ENCODE measurements around the gene LRRN2.

- TF ChIP-seq TAF1 (IDR thresholded peaks at IDR 0.05; ENCODE audit: borderline replicate concordance, insufficient read depth, low read length) (no peak), POLR2AphosphoS5 (IDR thresholded peaks at IDR 0.05; ENCODE audit: low read depth, low read length) (no peak), SIN3A (IDR thresholded peaks at IDR 0.05; ENCODE audit: borderline replicate concordance, insufficient read depth, low read length) (no peak)
These were observed 11.1 kb upstream of the LRRN2 start for GRCh38 chr1:204696606-204697005.

Measured in PFSK-1 (cell line).